ENCODE data around the gene BMPR1A.

Gene BMPR1A

GRCh38 chr10:86775056-86775869 is 18.8 kb downstream of the BMPR1A start:
- H3K4me3 ChIP-seq (ENCODE audit: low read length): no peak overlapping the region
- no peak for TF ChIP-seq CTCF (conservative IDR thresholded peaks at IDR 0.05; ENCODE audit: low read depth, low read length)
- DNase-seq (ENCODE audit: low read depth): no peak

- no peak for DNase-seq (ENCODE audit: low read depth)
- TF ChIP-seq CTCF (conservative IDR thresholded peaks at IDR 0.05; ENCODE audit: low read depth, low read length): no peak
- H3K4me3 ChIP-seq (ENCODE audit: low read length): no peak overlapping the region
Measured at GRCh38 chr10:86775870-86776180, 19.4 kb downstream of the BMPR1A start.

GRCh38 chr10:86779220-86780017 is 23.0 kb downstream of the BMPR1A start:
- TF ChIP-seq CTCF (conservative IDR thresholded peaks at IDR 0.05; ENCODE audit: low read depth, low read length): no peak
- no peak overlapping the region for H3K4me3 ChIP-seq (ENCODE audit: low read length)
- DNase-seq (ENCODE audit: low read depth): no peak

GRCh38 chr10:86782701-86783418 is 26.4 kb downstream of the BMPR1A start:
- TF ChIP-seq CTCF (conservative IDR thresholded peaks at IDR 0.05; ENCODE audit: low read depth, low read length): no peak
- no peak for DNase-seq (ENCODE audit: low read depth)
- H3K4me3 ChIP-seq (ENCODE audit: low read length): no peak overlapping the region

- no peak overlapping the region for H3K4me3 ChIP-seq (ENCODE audit: low read length)
- TF ChIP-seq CTCF (conservative IDR thresholded peaks at IDR 0.05; ENCODE audit: low read depth, low read length): no peak
- no peak for DNase-seq (ENCODE audit: low read depth)
Measured at GRCh38 chr10:86785037-86785436, 28.6 kb downstream of the BMPR1A start.

GRCh38 chr10:86785968-86786367 is 29.5 kb downstream of the BMPR1A start:
- no peak for DNase-seq (ENCODE audit: low read depth)
- H3K4me3 ChIP-seq (ENCODE audit: low read length): no peak overlapping the region
- TF ChIP-seq CTCF (conservative IDR thresholded peaks at IDR 0.05; ENCODE audit: low read depth, low read length): no peak
